ENCODE results near the gene PRRT2.
A peak's percentile ranks its signal among the peaks of the same experiment; 100 is the strongest.
"Not testable (repeated sequence)": the region's sequence is repeated elsewhere in the genome, so short reads cannot be mapped to it uniquely, and the experiment has no call there.

Gene PRRT2

GRCh38 chr16:29766571-29766970 lies 45.4 kb upstream of the PRRT2 start:
- Histone ChIP-seq H4K20me1 (ENCODE audit: insufficient read depth, low read length, poor library complexity, severe bottlenecking) (no peaks in the 10 kb centered on the region), H3K4me3 (ENCODE audit: low read length, poor library complexity, severe bottlenecking) (no peak overlapping the region), H3K79me2 (ENCODE audit: insufficient read depth, low read length) (no peaks in the 10 kb centered on the region), H3K9ac (ENCODE audit: low read depth, low read length, poor library complexity, severe bottlenecking) (no peak overlapping the region), H3K4me2 (ENCODE audit: low read depth, low read length, poor library complexity, severe bottlenecking) (no peak overlapping the region), H3K27me3 (ENCODE audit: insufficient read depth, low read length, poor library complexity, severe bottlenecking) (no peaks in the 10 kb centered on the region), H3K4me1 (ENCODE audit: insufficient read depth, low read length, poor library complexity, severe bottlenecking) (no peaks in the 10 kb centered on the region), H3F3A (ENCODE audit: low read depth) (no peaks in the 10 kb centered on the region), H3K9me2 (replicated peaks; ENCODE audit: low read depth, low read length) (no peaks in the 10 kb centered on the region), H3K9me3 (ENCODE audit: insufficient read depth, low read depth, low read length) (no peaks in the 10 kb centered on the region), H3K36me3 (ENCODE audit: insufficient read depth, low read length) (no peaks in the 10 kb centered on the region), H2AFZ (ENCODE audit: low read length) (no peak overlapping the region)
- no peak for TF ChIP-seq CTCF (conservative IDR thresholded peaks at IDR 0.05; ENCODE audit: low read length)
- TF ChIP-seq EZH2phosphoT487 (IDR thresholded peaks at IDR 0.05; ENCODE audit: borderline replicate concordance) = no peak

GRCh38 chr16:29767062-29767461 lies 44.9 kb upstream of the PRRT2 start:
- no peak overlapping the region for H2AFZ ChIP-seq (ENCODE audit: low read length)
- H3K4me1 ChIP-seq (ENCODE audit: insufficient read depth, low read length, poor library complexity, severe bottlenecking) = no peaks in the 10 kb centered on the region
- no peak for TF ChIP-seq EZH2phosphoT487 (IDR thresholded peaks at IDR 0.05; ENCODE audit: borderline replicate concordance)
- H3K4me2 ChIP-seq (ENCODE audit: low read depth, low read length, poor library complexity, severe bottlenecking) = no peak overlapping the region
- no peaks in the 10 kb centered on the region for H3K9me3 ChIP-seq (ENCODE audit: insufficient read depth, low read depth, low read length)
- no peaks in the 10 kb centered on the region for H4K20me1 ChIP-seq (ENCODE audit: insufficient read depth, low read length, poor library complexity, severe bottlenecking)
- H3F3A ChIP-seq (ENCODE audit: low read depth) = no peaks in the 10 kb centered on the region
- H3K27me3 ChIP-seq (ENCODE audit: insufficient read depth, low read length, poor library complexity, severe bottlenecking) = no peaks in the 10 kb centered on the region
- H3K9ac ChIP-seq (ENCODE audit: low read depth, low read length, poor library complexity, severe bottlenecking) = no peak overlapping the region
- no peaks in the 10 kb centered on the region for H3K36me3 ChIP-seq (ENCODE audit: insufficient read depth, low read length)
- no peaks in the 10 kb centered on the region for H3K9me2 ChIP-seq (replicated peaks; ENCODE audit: low read depth, low read length)
- H3K79me2 ChIP-seq (ENCODE audit: insufficient read depth, low read length) = no peaks in the 10 kb centered on the region
- no peak overlapping the region for H3K4me3 ChIP-seq (ENCODE audit: low read length, poor library complexity, severe bottlenecking)

GRCh38 chr16:29769507-29769906 lies 42.5 kb upstream of the PRRT2 start:
- Histone ChIP-seq H3K4me3 (ENCODE audit: low read length, poor library complexity, severe bottlenecking) (no peak overlapping the region), H3F3A (ENCODE audit: low read depth) (no peaks in the 10 kb centered on the region), H2AFZ (ENCODE audit: low read length) (no peak overlapping the region), H3K36me3 (ENCODE audit: insufficient read depth, low read length) (no peaks in the 10 kb centered on the region), H3K4me1 (ENCODE audit: insufficient read depth, low read length, poor library complexity, severe bottlenecking) (no peaks in the 10 kb centered on the region), H4K20me1 (ENCODE audit: insufficient read depth, low read length, poor library complexity, severe bottlenecking) (no peaks in the 10 kb centered on the region), H3K79me2 (ENCODE audit: insufficient read depth, low read length) (no peaks in the 10 kb centered on the region), H3K27me3 (ENCODE audit: insufficient read depth, low read length, poor library complexity, severe bottlenecking) (no peaks in the 10 kb centered on the region), H3K9ac (ENCODE audit: low read depth, low read length, poor library complexity, severe bottlenecking) (no peak overlapping the region), H3K9me3 (ENCODE audit: insufficient read depth, low read depth, low read length) (no peaks in the 10 kb centered on the region), H3K9me2 (replicated peaks; ENCODE audit: low read depth, low read length) (no peaks in the 10 kb centered on the region), H3K4me2 (ENCODE audit: low read depth, low read length, poor library complexity, severe bottlenecking) (no peak overlapping the region)
- TF ChIP-seq CTCF (conservative IDR thresholded peaks at IDR 0.05; ENCODE audit: low read length) (no peak), EZH2phosphoT487 (IDR thresholded peaks at IDR 0.05; ENCODE audit: borderline replicate concordance) (no peak)

GRCh38 chr16:29770250-29770929 lies 41.6 kb upstream of the PRRT2 start:
- Histone ChIP-seq H3K4me1 (ENCODE audit: insufficient read depth, low read length, poor library complexity, severe bottlenecking) (no peaks in the 10 kb centered on the region), H3K27me3 (ENCODE audit: insufficient read depth, low read length, poor library complexity, severe bottlenecking) (no peaks in the 10 kb centered on the region), H3F3A (ENCODE audit: low read depth) (no peaks in the 10 kb centered on the region), H4K20me1 (ENCODE audit: insufficient read depth, low read length, poor library complexity, severe bottlenecking) (no peaks in the 10 kb centered on the region), H3K79me2 (ENCODE audit: insufficient read depth, low read length) (no peaks in the 10 kb centered on the region), H3K9ac (ENCODE audit: low read depth, low read length, poor library complexity, severe bottlenecking) (no peak overlapping the region), H3K9me2 (replicated peaks; ENCODE audit: low read depth, low read length) (no peaks in the 10 kb centered on the region), H3K4me2 (ENCODE audit: low read depth, low read length, poor library complexity, severe bottlenecking) (no peak overlapping the region), H3K36me3 (ENCODE audit: insufficient read depth, low read length) (no peaks in the 10 kb centered on the region), H3K4me3 (ENCODE audit: low read length, poor library complexity, severe bottlenecking) (no peak overlapping the region), H3K9me3 (ENCODE audit: insufficient read depth, low read depth, low read length) (no peaks in the 10 kb centered on the region), H2AFZ (ENCODE audit: low read length) (peak overlapping the region; percentile 30; the same call in 1 of the 2 replicates)
- TF ChIP-seq EZH2phosphoT487 (IDR thresholded peaks at IDR 0.05; ENCODE audit: borderline replicate concordance) = no peak
- no peak for TF ChIP-seq CTCF (conservative IDR thresholded peaks at IDR 0.05; ENCODE audit: low read length)

GRCh38 chr16:29772330-29772729 lies 39.7 kb upstream of the PRRT2 start:
- not testable (repeated sequence) for H4K20me1 ChIP-seq (ENCODE audit: insufficient read depth, low read length, poor library complexity, severe bottlenecking); H3K9me2 ChIP-seq (replicated peaks; ENCODE audit: low read depth, low read length); H3K9me3 ChIP-seq (ENCODE audit: insufficient read depth, low read depth, low read length); H3K27me3 ChIP-seq (ENCODE audit: insufficient read depth, low read length, poor library complexity, severe bottlenecking); H3K36me3 ChIP-seq (ENCODE audit: insufficient read depth, low read length); H2AFZ ChIP-seq (ENCODE audit: low read length); H3K9ac ChIP-seq (ENCODE audit: low read depth, low read length, poor library complexity, severe bottlenecking); H3K4me1 ChIP-seq (ENCODE audit: insufficient read depth, low read length, poor library complexity, severe bottlenecking); H3K4me3 ChIP-seq (ENCODE audit: low read length, poor library complexity, severe bottlenecking); H3K79me2 ChIP-seq (ENCODE audit: insufficient read depth, low read length); H3K4me2 ChIP-seq (ENCODE audit: low read depth, low read length, poor library complexity, severe bottlenecking); H3F3A ChIP-seq (ENCODE audit: low read depth)
